Inflammatory macrophage treated with lipopolysaccharide for 1 hour (primary cell): ENCODE results near the gene UBL3.
A peak's percentile ranks its signal among the peaks of the same experiment; 100 is the strongest.

ENCODE experiments used
- DNase-seq, 2 donors: peaks; one replicate each; pipeline ENCODE4 v3.0.0-alpha.2; 2020 to 2022

UBL3 gene

GRCh38 chr13:29808264-29808663, 42.2 kb downstream of the UBL3 start:
- DNase-seq = no peak

- DNase-seq = peak in 1 of 2 donors; percentile 19
Observed at GRCh38 chr13:29805994-29806979, 44.1 kb downstream of the UBL3 start.

- DNase-seq = no peak
Observed at GRCh38 chr13:29803221-29803620, 47.2 kb downstream of the UBL3 start.

- DNase-seq = peak; percentile 17 to 55
Observed at GRCh38 chr13:29802621-29803020, 47.8 kb downstream of the UBL3 start.

- peak; percentile 50 to 80 for DNase-seq
Observed at GRCh38 chr13:29801737-29802305, 48.6 kb downstream of the UBL3 start.

GRCh38 chr13:29801102-29801501, 49.3 kb downstream of the UBL3 start:
- DNase-seq = no peak

- no peak for DNase-seq
Observed at GRCh38 chr13:29800687-29801086, 49.7 kb downstream of the UBL3 start.

GRCh38 chr13:29799041-29799440, 51.4 kb downstream of the UBL3 start:
- no peak for DNase-seq

GRCh38 chr13:29791997-29792780, 58.2 kb downstream of the UBL3 start:
- no peak for DNase-seq

GRCh38 chr13:29791508-29791907, 58.9 kb downstream of the UBL3 start:
- no peak for DNase-seq

- no peak for DNase-seq
Observed at GRCh38 chr13:29786698-29787097, 63.7 kb downstream of the UBL3 start.

GRCh38 chr13:29785978-29786377, 64.4 kb downstream of the UBL3 start:
- no peak for DNase-seq

- no peak for DNase-seq
Observed at GRCh38 chr13:29782798-29783197, 67.6 kb downstream of the UBL3 start.

- DNase-seq = no peak
Observed at GRCh38 chr13:29774830-29775229, 75.6 kb downstream of the UBL3 start.

GRCh38 chr13:29771247-29771646, 79.2 kb downstream of the UBL3 start:
- DNase-seq = peak; percentile 18 to 62

GRCh38 chr13:29767006-29767405, 83.4 kb downstream of the UBL3 start:
- DNase-seq = peak in 1 of 2 donors; percentile 13

- DNase-seq = no peak
Observed at GRCh38 chr13:29763436-29764180, 86.8 kb downstream of the UBL3 start.

- no peak for DNase-seq
Observed at GRCh38 chr13:29761815-29762214, 88.6 kb downstream of the UBL3 start.

GRCh38 chr13:29761160-29761559, 89.3 kb downstream of the UBL3 start:
- DNase-seq = no peak

- DNase-seq = no peak
Observed at GRCh38 chr13:29760544-29760943, 89.9 kb downstream of the UBL3 start.

GRCh38 chr13:29758531-29759114, 91.8 kb downstream of the UBL3 start:
- DNase-seq = peak; percentile 93 to 97

- no peak for DNase-seq
Observed at GRCh38 chr13:29756506-29756905, 93.9 kb downstream of the UBL3 start.
